A673 (cell line): ENCODE results near the gene YRDC.

Experiments
- EZH2 ChIP-seq: fragments of 200-600 bp; sonication (generic); IDR thresholded peaks from 2 replicates; pipeline ENCODE4 v1.6.1; 2017; ENCODE audit warnings: borderline replicate concordance, low read depth, mild to moderate bottlenecking, mixed read lengths, antibody characterized with exemption, low read length; ENCODE audit not compliant: poor library complexity, severe bottlenecking
- TF ChIP-seq, protein P1 (sequence below): fragments of 300-800, 200-600 bp; sonication (generic); conservative IDR thresholded peaks from 2 replicates; pipeline ENCODE4 v1.5.1; 2017; ENCODE audit warnings: low read depth, mild to moderate bottlenecking, antibody characterized with exemption, low read length, moderate library complexity, mixed read lengths

DNA sequence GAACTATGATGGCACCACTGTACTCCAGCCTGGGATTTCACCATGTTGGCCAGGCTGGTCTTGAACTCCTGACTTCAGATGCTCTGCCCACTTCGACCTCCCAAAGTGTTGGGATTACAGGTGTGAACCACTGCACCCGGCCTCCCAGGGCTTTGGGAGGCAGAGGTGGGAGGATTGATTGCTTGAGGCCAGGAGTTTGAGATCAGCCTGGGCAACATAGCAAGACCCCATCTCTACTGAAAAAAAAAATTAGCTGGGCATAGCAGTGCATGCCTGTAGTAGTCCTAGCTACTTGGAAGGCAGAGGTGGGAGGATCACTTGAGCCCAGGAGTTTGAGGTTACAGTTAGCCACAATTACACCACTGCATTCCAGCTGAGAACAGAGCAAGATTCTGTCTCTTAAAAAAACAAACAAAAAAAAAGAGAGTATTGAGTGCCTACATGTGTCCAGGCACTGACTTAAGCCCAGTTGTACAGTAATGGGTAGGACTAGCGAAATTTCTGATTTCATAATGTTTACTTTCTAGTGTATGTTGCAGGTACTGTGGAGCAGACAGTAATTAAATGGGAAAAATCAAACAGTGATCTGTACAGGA lies 10.2 kb downstream of the YRDC start:
- TF ChIP-seq, protein P1, sequence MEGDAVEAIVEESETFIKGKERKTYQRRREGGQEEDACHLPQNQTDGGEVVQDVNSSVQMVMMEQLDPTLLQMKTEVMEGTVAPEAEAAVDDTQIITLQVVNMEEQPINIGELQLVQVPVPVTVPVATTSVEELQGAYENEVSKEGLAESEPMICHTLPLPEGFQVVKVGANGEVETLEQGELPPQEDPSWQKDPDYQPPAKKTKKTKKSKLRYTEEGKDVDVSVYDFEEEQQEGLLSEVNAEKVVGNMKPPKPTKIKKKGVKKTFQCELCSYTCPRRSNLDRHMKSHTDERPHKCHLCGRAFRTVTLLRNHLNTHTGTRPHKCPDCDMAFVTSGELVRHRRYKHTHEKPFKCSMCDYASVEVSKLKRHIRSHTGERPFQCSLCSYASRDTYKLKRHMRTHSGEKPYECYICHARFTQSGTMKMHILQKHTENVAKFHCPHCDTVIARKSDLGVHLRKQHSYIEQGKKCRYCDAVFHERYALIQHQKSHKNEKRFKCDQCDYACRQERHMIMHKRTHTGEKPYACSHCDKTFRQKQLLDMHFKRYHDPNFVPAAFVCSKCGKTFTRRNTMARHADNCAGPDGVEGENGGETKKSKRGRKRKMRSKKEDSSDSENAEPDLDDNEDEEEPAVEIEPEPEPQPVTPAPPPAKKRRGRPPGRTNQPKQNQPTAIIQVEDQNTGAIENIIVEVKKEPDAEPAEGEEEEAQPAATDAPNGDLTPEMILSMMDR = no peak
- no peak for TF ChIP-seq EZH2
